ENCODE data around the gene C6orf89.

DNA sequence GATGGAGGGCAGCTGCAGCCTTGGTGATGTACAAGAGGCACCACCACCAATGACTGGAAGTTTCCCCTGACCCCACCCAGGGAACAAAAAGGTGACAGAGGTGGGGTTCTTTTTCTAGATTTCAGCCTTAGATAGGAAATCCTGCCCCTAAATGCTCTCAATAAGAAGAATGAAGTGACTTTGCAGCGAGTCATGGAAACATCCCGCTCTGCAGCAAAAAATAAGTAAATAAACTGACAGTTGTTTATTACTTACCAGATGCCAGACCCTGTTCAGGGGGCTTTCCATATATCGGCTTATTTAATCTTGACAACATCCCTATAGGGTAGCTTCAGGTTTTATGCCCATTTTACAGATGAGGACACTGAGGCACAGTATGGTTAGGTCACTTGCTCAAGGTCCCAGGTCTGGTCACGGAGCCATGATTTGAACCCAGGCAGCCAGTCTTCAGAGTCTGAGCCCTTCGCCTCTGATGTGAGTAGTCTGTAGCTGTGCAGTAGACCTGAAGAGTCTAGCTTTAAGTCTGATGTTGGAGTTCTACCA is 19.2 kb downstream of the C6orf89 start:
- TF ChIP-seq CTCF (IDR thresholded peaks at IDR 0.05) (no peak), POLR2A (IDR thresholded peaks at IDR 0.05) (no peak)

Data from thyroid gland (tissue), 4 donors.